Measurements from ENCODE around the gene PNLIPRP1. TPM values are rescaled to one million over a fixed set of nuclear protein-coding genes. Genes with fewer than 3 reads are reported as not detected.

The PNLIPRP1 gene
- total RNA-seq, 1 donor from 2014 or later, result not detected

- Mint-ChIP-seq H3K27me3 (ENCODE audit: low read depth) (peaks cover 13% of the 10 kb centered on the region), H3K27ac (ENCODE audit: unreplicated experiment) (no peak overlapping the region), H3K9me3 (ENCODE audit: low read depth) (peaks cover 4% of the 10 kb centered on the region), H3K4me1 (ENCODE audit: low read depth) (no peaks in the 10 kb centered on the region), H3K36me3 (ENCODE audit: low read depth) (no peaks in the 10 kb centered on the region), H3K4me3 (ENCODE audit: unreplicated experiment) (no peak overlapping the region)
- DNase-seq (ENCODE audit: low spot score), result no peak
- no peak for TF ChIP-seq CTCF (IDR thresholded peaks at IDR 0.05)
These were observed 24.0 kb downstream of the PNLIPRP1 start for GRCh38 chr10:116614796-116615195.

GRCh38 chr10:116615199-116615776 is 24.5 kb downstream of the PNLIPRP1 start:
- Mint-ChIP-seq H3K4me3 (ENCODE audit: unreplicated experiment) (no peak overlapping the region), H3K4me1 (ENCODE audit: low read depth) (no peaks in the 10 kb centered on the region), H3K27ac (ENCODE audit: unreplicated experiment) (no peak overlapping the region), H3K27me3 (ENCODE audit: low read depth) (peaks cover 13% of the 10 kb centered on the region), H3K9me3 (ENCODE audit: low read depth) (peaks cover 4% of the 10 kb centered on the region), H3K36me3 (ENCODE audit: low read depth) (no peaks in the 10 kb centered on the region)
- TF ChIP-seq CTCF (IDR thresholded peaks at IDR 0.05), result no peak
- no peak for DNase-seq (ENCODE audit: low spot score)

- Mint-ChIP-seq H3K9me3 (ENCODE audit: low read depth) (no peaks in the 10 kb centered on the region), H3K4me3 (ENCODE audit: unreplicated experiment) (no peak within 1 kb of the TSS), H3K27me3 (ENCODE audit: low read depth) (peaks cover 24% of the 10 kb centered on the region), H3K4me1 (ENCODE audit: low read depth) (no peaks in the 10 kb centered on the region), H3K36me3 (ENCODE audit: low read depth) (no peaks in the 10 kb centered on the region), H3K27ac (ENCODE audit: unreplicated experiment) (no peak within 1 kb of the TSS)
- no peak for TF ChIP-seq CTCF (IDR thresholded peaks at IDR 0.05)
- no peak for DNase-seq (ENCODE audit: low spot score)
These were observed 30.0 kb downstream of the PNLIPRP1 start, which contains the start of gene PNLIPRP2 for GRCh38 chr10:116620423-116621400. Gene PNLIPRP2 (plus strand): TSS chr10:116620953.

- Mint-ChIP-seq H3K4me1 (ENCODE audit: low read depth) (no peaks in the 10 kb centered on the region), H3K4me3 (ENCODE audit: unreplicated experiment) (no peak overlapping the region), H3K27me3 (ENCODE audit: low read depth) (peaks cover 26% of the 10 kb centered on the region), H3K9me3 (ENCODE audit: low read depth) (no peaks in the 10 kb centered on the region), H3K36me3 (ENCODE audit: low read depth) (no peaks in the 10 kb centered on the region), H3K27ac (ENCODE audit: unreplicated experiment) (no peak overlapping the region)
- no peak for TF ChIP-seq CTCF (IDR thresholded peaks at IDR 0.05)
- DNase-seq (ENCODE audit: low spot score), result no peak
These were observed 30.7 kb downstream of the PNLIPRP1 start for GRCh38 chr10:116621476-116621875.

- no peaks in the 10 kb centered on the region for H3K36me3 Mint-ChIP-seq (ENCODE audit: low read depth)
- no peak for DNase-seq (ENCODE audit: low spot score)
- H3K27me3 Mint-ChIP-seq (ENCODE audit: low read depth), result peaks cover 28% of the 10 kb centered on the region
- no peak overlapping the region for H3K27ac Mint-ChIP-seq (ENCODE audit: unreplicated experiment)
- TF ChIP-seq CTCF (IDR thresholded peaks at IDR 0.05), result no peak
- no peaks in the 10 kb centered on the region for H3K9me3 Mint-ChIP-seq (ENCODE audit: low read depth)
- no peak overlapping the region for H3K4me3 Mint-ChIP-seq (ENCODE audit: unreplicated experiment)
- no peaks in the 10 kb centered on the region for H3K4me1 Mint-ChIP-seq (ENCODE audit: low read depth)
These were observed 31.3 kb downstream of the PNLIPRP1 start for GRCh38 chr10:116621934-116622655.
